WI38 (cell line): ENCODE measurements around the gene KCNC1.

Experiments
- H3K4me3 ChIP-seq: 2 replicates; pipeline ENCODE4 v1.5.1; 2011; ENCODE audit warnings: low read depth, mild to moderate bottlenecking, control low read depth, low read length
- CTCF ChIP-seq: IDR thresholded peaks from 2 replicates; pipeline ENCODE4 v1.5.1; 2012; ENCODE audit warnings: low read depth, mild to moderate bottlenecking, control low read depth, low read length

The KCNC1 gene

DNA sequence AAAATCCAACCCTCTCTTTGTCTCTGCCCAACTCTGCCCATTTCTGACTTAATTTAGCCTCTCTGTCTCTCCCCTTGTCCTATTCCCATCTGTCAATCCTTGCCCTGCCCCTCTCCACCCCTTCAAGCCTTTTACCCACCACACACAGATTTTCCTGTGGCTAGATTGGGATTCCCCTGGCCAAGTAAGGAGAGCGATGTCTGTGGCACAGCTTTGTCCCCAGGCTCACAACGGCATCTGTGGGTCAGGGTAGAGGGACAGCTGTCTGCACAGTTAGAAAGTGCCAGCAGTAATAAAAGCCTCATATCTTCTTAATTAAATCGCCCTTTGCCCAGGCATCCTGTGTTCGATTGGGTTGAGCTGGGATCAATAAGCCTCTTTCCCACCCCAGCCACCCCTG, 1.3 kb upstream of the KCNC1 start:
- H3K4me3 ChIP-seq, result no peak overlapping the region
- no peak for TF ChIP-seq CTCF

DNA sequence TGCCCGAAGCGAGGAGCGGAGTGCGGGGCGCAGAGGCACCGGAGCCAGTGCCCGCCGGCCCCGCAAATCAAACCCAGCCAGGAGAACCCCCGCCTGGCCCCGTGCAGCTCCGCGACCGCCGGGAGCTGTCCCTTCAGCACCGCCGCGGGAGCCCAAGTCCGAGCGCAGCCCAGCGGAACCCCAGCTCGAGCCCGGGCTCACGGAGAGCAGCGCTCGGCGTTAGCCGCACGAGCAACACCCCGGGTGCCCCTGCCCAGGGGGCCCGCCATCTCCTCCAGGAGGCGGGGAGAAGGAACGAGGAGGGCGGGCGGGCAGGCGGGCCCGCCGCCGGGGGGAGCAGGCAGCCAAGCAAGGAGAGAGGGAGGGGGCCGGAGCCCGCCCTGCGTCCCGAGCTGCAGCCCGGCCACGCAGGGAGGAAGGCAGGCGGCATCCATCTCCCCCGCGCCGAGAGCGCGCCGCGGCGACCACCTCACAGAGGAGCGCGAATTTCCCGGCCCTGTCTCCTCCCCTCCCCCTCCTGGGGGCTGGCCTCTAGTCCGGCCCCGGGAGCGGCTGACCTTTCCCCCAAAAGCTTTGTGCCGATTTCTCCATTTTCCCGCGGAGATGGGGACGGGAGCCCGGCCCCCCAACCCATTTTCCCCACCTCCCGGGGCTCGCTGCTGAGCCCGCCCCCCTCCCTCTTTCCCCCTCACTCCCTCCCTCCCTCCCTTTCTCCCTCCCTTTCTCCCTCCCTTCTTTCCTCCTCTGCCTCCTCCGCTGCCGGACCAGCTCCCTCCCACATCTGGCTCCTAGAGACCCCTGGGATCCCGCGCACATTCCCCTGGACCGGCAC, 621 bp downstream of the KCNC1 start:
- no peak for TF ChIP-seq CTCF
- peak overlapping the region; percentile 29; the same call in 1 of the 2 replicates for H3K4me3 ChIP-seq

DNA sequence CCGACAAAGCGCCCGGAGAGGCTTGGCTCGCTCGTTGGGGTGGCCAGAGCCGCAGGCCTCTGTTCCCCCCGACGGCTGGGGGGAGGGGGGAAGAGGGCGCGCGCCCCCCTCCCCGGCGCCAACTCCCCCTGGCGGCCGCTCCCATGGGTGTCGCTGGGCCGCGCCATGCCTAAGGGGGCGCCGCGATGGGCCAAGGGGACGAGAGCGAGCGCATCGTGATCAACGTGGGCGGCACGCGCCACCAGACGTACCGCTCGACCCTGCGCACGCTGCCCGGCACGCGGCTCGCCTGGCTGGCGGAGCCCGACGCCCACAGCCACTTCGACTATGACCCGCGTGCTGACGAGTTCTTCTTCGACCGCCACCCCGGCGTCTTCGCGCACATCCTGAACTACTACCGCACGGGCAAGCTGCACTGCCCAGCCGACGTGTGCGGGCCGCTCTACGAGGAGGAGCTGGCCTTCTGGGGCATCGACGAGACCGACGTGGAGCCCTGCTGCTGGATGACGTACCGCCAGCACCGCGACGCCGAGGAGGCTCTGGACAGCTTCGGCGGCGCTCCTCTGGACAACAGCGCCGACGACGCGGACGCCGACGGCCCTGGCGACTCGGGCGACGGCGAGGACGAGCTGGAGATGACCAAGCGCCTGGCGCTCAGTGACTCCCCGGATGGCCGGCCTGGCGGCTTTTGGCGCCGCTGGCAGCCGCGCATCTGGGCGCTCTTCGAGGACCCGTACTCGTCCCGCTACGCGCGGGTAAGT, 1.4 kb downstream of the KCNC1 start:
- no peak overlapping the region for H3K4me3 ChIP-seq
- no peak for TF ChIP-seq CTCF

GRCh38 chr11:17736579-17736893, 2.0 kb downstream of the KCNC1 start:
- TF ChIP-seq CTCF, result no peak
- H3K4me3 ChIP-seq, result no peak overlapping the region

GRCh38 chr11:17736930-17737817, 2.6 kb downstream of the KCNC1 start:
- H3K4me3 ChIP-seq, result no peak overlapping the region
- TF ChIP-seq CTCF, result no peak

DNA sequence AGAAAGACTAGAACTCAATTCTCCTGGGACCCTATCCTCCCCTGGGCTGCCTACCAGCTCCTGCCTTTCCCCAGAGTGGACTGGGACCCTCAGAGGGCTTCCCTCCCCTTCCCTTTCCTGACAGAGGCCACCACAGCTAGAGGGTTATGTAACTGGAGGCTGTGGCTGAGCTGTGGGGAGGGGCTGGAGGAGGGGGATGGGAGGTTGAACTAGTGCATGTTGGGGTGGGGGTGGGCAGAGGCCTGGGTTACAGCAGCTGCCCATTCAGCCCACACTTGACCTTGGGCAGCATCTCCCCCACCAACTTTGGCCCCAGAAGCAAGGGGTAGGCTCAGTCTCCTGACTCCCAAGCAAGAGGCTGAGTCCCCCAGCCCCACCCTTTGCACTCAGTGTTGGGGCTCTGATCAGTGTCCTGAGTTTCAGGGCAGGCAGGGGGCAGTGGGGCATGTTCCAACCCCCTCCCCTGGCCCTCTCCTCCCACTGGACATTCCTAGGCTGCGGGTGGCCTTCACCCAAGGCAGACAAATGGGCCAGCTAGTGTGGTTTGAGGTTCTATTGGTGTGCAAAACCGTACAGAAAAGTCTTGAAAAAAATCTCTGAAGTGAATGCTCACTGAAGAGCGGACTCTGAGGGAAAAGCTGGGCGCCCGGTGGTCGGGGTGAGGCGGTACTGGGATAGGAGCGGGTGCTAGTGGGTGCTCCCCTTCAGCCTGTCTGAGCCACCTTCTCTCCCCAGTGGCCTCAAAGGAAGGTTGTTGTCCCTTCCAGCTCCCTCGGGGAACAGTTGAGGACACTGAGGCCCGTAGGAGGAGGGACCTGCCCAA, 3.8 kb downstream of the KCNC1 start:
- no peak overlapping the region for H3K4me3 ChIP-seq
- TF ChIP-seq CTCF, result no peak
